H1 (cell line): ENCODE measurements around the gene F8. TPM values are rescaled to one million over a fixed set of nuclear protein-coding genes. Genes with fewer than 3 reads are reported as not detected.

Experiments
- CTCF ChIA-PET: fragments of 300-600 bp; sonication (Branson Sonifier 250); formaldehyde crosslinking; loops from one replicate; lab custom pipeline; 2021; ENCODE audit not compliant: partially characterized antibody; lab: Charles Lee
- POLR2A ChIA-PET: fragments of 300-600 bp; sonication (Branson Sonifier 250); formaldehyde crosslinking; loops from one replicate; lab custom pipeline; 2021; ENCODE audit warnings: inconsistent platforms; ENCODE audit not compliant: partially characterized antibody; lab: Charles Lee
- DNase-seq, 2 experiments: peaks; one replicate each; pipeline versions ENCODE4 v3.0.0 to v3.0.0-alpha.2; 2010 to 2022; ENCODE audit warnings: low spot score in 2 of 2, low read depth in 1 of 2, mixed read lengths in 1 of 2
- FAIRE-seq: peaks from 2 replicates; lab custom pipeline; 2011; peaks lifted over from hg19 to GRCh38; lab: Jason Lieb, UNC
- H2AFZ ChIP-seq: 2 replicates; pipeline ENCODE4 v1.8.1; 2012; ENCODE audit warnings: low read length, inconsistent platforms
- H2AK5ac ChIP-seq: 2 replicates; pipeline ENCODE4 v1.6.1; 2013; ENCODE audit warnings: low read depth, low read length
- H2BK120ac ChIP-seq: replicated peaks from 2 replicates; pipeline ENCODE3; 2013; ENCODE audit warnings: low read depth, low read length, inconsistent platforms
- H2BK12ac ChIP-seq: 2 replicates; pipeline ENCODE4 v1.6.1; 2013; ENCODE audit warnings: low read depth, low read length
- H2BK15ac ChIP-seq: 2 replicates; pipeline ENCODE4 v1.6.1; 2013; ENCODE audit warnings: low read length
- H2BK20ac ChIP-seq: 2 replicates; pipeline ENCODE4 v1.6.1; 2013; ENCODE audit warnings: low read length
- H2BK5ac ChIP-seq: 2 replicates; pipeline ENCODE4 v1.6.1; 2013; ENCODE audit warnings: low read depth, low read length
- H3K14ac ChIP-seq: 2 replicates; pipeline ENCODE4 v1.6.1; 2013; ENCODE audit warnings: inconsistent platforms; ENCODE audit not compliant: insufficient read length
- H3K18ac ChIP-seq: 2 replicates; pipeline ENCODE4 v1.6.1; 2013; ENCODE audit warnings: low read length; ENCODE audit errors: extremely low read depth
- H3K23ac ChIP-seq: 2 replicates; pipeline ENCODE4 v1.6.1; 2013; ENCODE audit warnings: inconsistent platforms; ENCODE audit not compliant: insufficient read length
- H3K23me2 ChIP-seq: 2 replicates; pipeline ENCODE4 v1.6.1; 2013; ENCODE audit warnings: low read depth, low read length
- H3K27ac ChIP-seq: 2 replicates; pipeline ENCODE4 v1.6.1; 2011; ENCODE audit warnings: low read depth, low read length, inconsistent platforms
- H3K27me3 ChIP-seq, 4 experiments: replicated peaks in 1 of 4; 1 replicate in 1 of 4; 2 replicates in 3 of 4; pipeline versions ENCODE4 v1.6.1 to v1.8.1; 2011 to 2013; ENCODE audit warnings: low read length in 3 of 4, mild to moderate bottlenecking in 3 of 4, inconsistent platforms in 2 of 4, mixed read lengths in 2 of 4, moderate library complexity in 1 of 4; ENCODE audit not compliant: control insufficient read depth in 3 of 4, insufficient read depth in 3 of 4; ENCODE audit errors: extremely low read depth in 1 of 4
- H3K36me3 ChIP-seq, 4 experiments: 2 replicates each; pipeline versions ENCODE4 v1.6.1 to v1.8.1; 2011 to 2013; ENCODE audit warnings: mild to moderate bottlenecking in 4 of 4, low read length in 3 of 4, moderate library complexity in 2 of 4, control low read depth in 1 of 4, inconsistent platforms in 1 of 4; ENCODE audit not compliant: insufficient read depth in 4 of 4, control insufficient read depth in 2 of 4
- H3K4ac ChIP-seq: replicated peaks from 2 replicates; pipeline ENCODE3; 2013; ENCODE audit warnings: low read length, low read depth, mixed read lengths, inconsistent platforms; ENCODE audit not compliant: insufficient read length
- H3K4me1 ChIP-seq, 4 experiments: replicated peaks in 1 of 4; 1 replicate in 1 of 4; 2 replicates in 3 of 4; pipeline versions ENCODE4 v1.6.1 to v1.8.1; 2011 to 2013; ENCODE audit warnings: low read length in 3 of 4, inconsistent platforms in 2 of 4, mixed read lengths in 1 of 4; ENCODE audit not compliant: insufficient read depth in 4 of 4, control insufficient read depth in 3 of 4
- H3K4me2 ChIP-seq, 2 experiments: 2 replicates each; pipeline versions ENCODE4 v1.6.1 to v1.8.1; 2011 to 2013; ENCODE audit warnings: low read depth in 2 of 2, low read length in 2 of 2, control low read depth in 1 of 2, inconsistent platforms in 1 of 2, mild to moderate bottlenecking in 1 of 2; ENCODE audit not compliant: insufficient read depth in 1 of 2
- H3K4me3 ChIP-seq, 4 experiments: fragments of 200-600, 300-600 bp in 1 of 4; sonication (generic), shearing (Covaris generic), sonication (Bioruptor Twin) in 1 of 4; 2 replicates each; pipeline versions ENCODE4 v1.5.1 to v1.8.1; 2011 to 2016; ENCODE audit warnings: low read length in 4 of 4, low read depth in 3 of 4, control low read depth in 2 of 4, inconsistent platforms in 2 of 4, mild to moderate bottlenecking in 2 of 4, mixed read lengths in 1 of 4, moderate library complexity in 1 of 4; ENCODE audit not compliant: insufficient read depth in 2 of 4; ENCODE audit errors: extremely low read depth in 1 of 4
- H3K56ac ChIP-seq: replicated peaks from 2 replicates; pipeline ENCODE3; 2013; ENCODE audit warnings: low read depth, mild to moderate bottlenecking, mixed read lengths, low read length, inconsistent platforms; ENCODE audit not compliant: insufficient read length
- H3K79me1 ChIP-seq: 2 replicates; pipeline ENCODE4 v1.6.1; 2013; ENCODE audit warnings: low read depth, low read length, control low read depth
- H3K79me2 ChIP-seq, 2 experiments: 2 replicates each; pipeline versions ENCODE4 v1.6.1 to v1.8.1; 2012 to 2013; ENCODE audit warnings: low read length in 2 of 2, mild to moderate bottlenecking in 2 of 2, inconsistent platforms in 1 of 2; ENCODE audit not compliant: insufficient read depth in 2 of 2, control insufficient read depth in 1 of 2
- H3K9ac ChIP-seq, 4 experiments: replicated peaks in 1 of 4; 1 replicate in 1 of 4; 2 replicates in 3 of 4; pipeline versions ENCODE4 v1.6.1 to v1.8.1; 2011 to 2013; ENCODE audit warnings: low read depth in 3 of 4, low read length in 3 of 4, control low read depth in 2 of 4, mild to moderate bottlenecking in 2 of 4, moderate library complexity in 2 of 4, inconsistent platforms in 1 of 4; ENCODE audit errors: extremely low read depth in 1 of 4
- H3K9me3 ChIP-seq, 2 experiments: 2 replicates each; pipeline versions ENCODE4 v1.6.1 to v1.8.1; 2012 to 2013; ENCODE audit warnings: mild to moderate bottlenecking in 2 of 2, moderate library complexity in 2 of 2, control low read depth in 1 of 2, inconsistent platforms in 1 of 2, low read depth in 1 of 2, low read length in 1 of 2, mixed read lengths in 1 of 2; ENCODE audit not compliant: insufficient read depth in 2 of 2
- H4K20me1 ChIP-seq, 2 experiments: replicated peaks in 1 of 2; 2 replicates each; pipeline versions ENCODE3 to v1.8.1; 2011 to 2013; ENCODE audit warnings: inconsistent platforms in 2 of 2, low read length in 2 of 2, mild to moderate bottlenecking in 1 of 2; ENCODE audit not compliant: insufficient read depth in 2 of 2, control insufficient read depth in 1 of 2
- H4K5ac ChIP-seq: 2 replicates; pipeline ENCODE4 v1.6.1; 2013; ENCODE audit warnings: low read length, low read depth, mixed read lengths, inconsistent platforms; ENCODE audit not compliant: insufficient read length
- H4K8ac ChIP-seq: 2 replicates; pipeline ENCODE4 v1.8.0; 2013; ENCODE audit warnings: mild to moderate bottlenecking, moderate library complexity, low read length, inconsistent platforms; ENCODE audit not compliant: insufficient read depth; ENCODE audit errors: extremely low read depth
- H4K91ac ChIP-seq: replicated peaks from 2 replicates; pipeline ENCODE3; 2013; ENCODE audit warnings: low read length, mixed read lengths, inconsistent platforms; ENCODE audit not compliant: insufficient read length
- MAFK ChIP-seq: IDR thresholded peaks from 2 replicates; pipeline ENCODE4 v1.6.1; 2012; ENCODE audit warnings: low read depth, mild to moderate bottlenecking, improper control_type of control experiment, low read length
- NANOG ChIP-seq: IDR thresholded peaks from 2 replicates; pipeline ENCODE4 v1.6.1; 2011; ENCODE audit warnings: low read length, low read depth, mild to moderate bottlenecking, inconsistent platforms; ENCODE audit not compliant: insufficient read depth, poor library complexity, severe bottlenecking
- PHF8 ChIP-seq: fragments of 200-600 bp; sonication (generic); conservative IDR thresholded peaks from 2 replicates; pipeline ENCODE4 v1.7.1; 2012; ENCODE audit warnings: low read depth, mild to moderate bottlenecking, inconsistent platforms, low read length, moderate library complexity
- SP2 ChIP-seq: IDR thresholded peaks from 2 replicates; pipeline ENCODE4 v1.6.1; 2012; ENCODE audit warnings: mild to moderate bottlenecking, low read length, inconsistent platforms
- USF2 ChIP-seq: IDR thresholded peaks from 2 replicates; pipeline ENCODE4 v1.6.1; 2011; ENCODE audit warnings: low read length, improper control_type of control experiment
- polyA plus RNA-seq, 7 experiments: library from polyadenylated mRNA; depleted of rRNA in 3 of 7; stranded (reverse) in 5 of 7; unstranded in 2 of 7; fragments of >200 nt in 5 of 7; fragments of 200-250 nt in 2 of 7; gene quantifications; 1 replicate in 5 of 7; 2 replicates in 1 of 7; 4 replicates in 1 of 7; pipeline versions ENCODE4 v1.2.1 to v1.2.3, GENCODE V29; 2011 to 2013; ENCODE audit warnings: missing spikeins in 2 of 7, mixed read lengths in 2 of 7
- total RNA-seq: library from RNA; stranded (reverse); fragmentation: NEBNext Ultra II Directional; extraction: Animal tissue kit (Norgen Biotek cat#: 25700); gene quantifications from 2 replicates; pipeline ENCODE4 v1.2.1, GENCODE V29; 2021

F8 gene
- total and polyA plus RNA-seq, 2 of the 8 experiments (the other 6 are each of a cell fraction or from before 2014, with no cell fraction given), result 1.1 to 2.6 TPM

GRCh38 chrX:154829134-154829533 is 193.4 kb downstream of the F8 start:
- no peak overlapping the region for H2BK120ac ChIP-seq
- no peak overlapping the region for H3K4me3 ChIP-seq
- no peak overlapping the region for H2BK15ac ChIP-seq
- ChIA-PET CTCF (interaction anchor here (1.1 kb wide), 1 partner anchor 65 kb away, joined by 3 read pairs; no protein-coding TSS in a partner anchor), POLR2A (interaction anchor here (1.1 kb wide), 1 partner anchor 51 kb away, joined by 3 read pairs; no protein-coding TSS in a partner anchor)
- H3K56ac ChIP-seq, result no peak overlapping the region
- no peak overlapping the region for H4K91ac ChIP-seq
- no peak overlapping the region for H3K23ac ChIP-seq
- no peak overlapping the region for H3K18ac ChIP-seq
- H2BK5ac ChIP-seq, result no peak overlapping the region
- no peaks in the 10 kb centered on the region for H3K4me1 ChIP-seq
- no peak overlapping the region for H3K4ac ChIP-seq
- no peak overlapping the region for H2BK12ac ChIP-seq
- no peak overlapping the region for H3K27ac ChIP-seq
- no peaks in the 10 kb centered on the region for H3K79me2 ChIP-seq
- H4K5ac ChIP-seq, result no peak overlapping the region
- H4K8ac ChIP-seq, result no peak overlapping the region
- no peak for DNase-seq
- H3K14ac ChIP-seq, result no peak overlapping the region
- no peak overlapping the region for H2AK5ac ChIP-seq
- no peaks in the 10 kb centered on the region for H4K20me1 ChIP-seq
- H3K79me1 ChIP-seq, result no peaks in the 10 kb centered on the region
- no peak for FAIRE-seq
- no peak overlapping the region for H3K9ac ChIP-seq
- no peak overlapping the region for H3K4me2 ChIP-seq
- H3K23me2 ChIP-seq, result no peaks in the 10 kb centered on the region
- no peaks in the 10 kb centered on the region for H3K9me3 ChIP-seq
- H2BK20ac ChIP-seq, result no peak overlapping the region
- no peaks in the 10 kb centered on the region for H3K36me3 ChIP-seq
- H3K27me3 ChIP-seq, result no peaks in the 10 kb centered on the region
- H2AFZ ChIP-seq, result no peak overlapping the region
- no peak for TF ChIP-seq USF2
- TF ChIP-seq SP2, result no peak
- no peak for TF ChIP-seq PHF8
- no peak for TF ChIP-seq MAFK
- TF ChIP-seq NANOG, result no peak
